DMS 273 (cell line): ENCODE measurements around the gene INO80.
"Not testable (repeated sequence)": the region's sequence is repeated elsewhere in the genome, so short reads cannot be mapped to it uniquely, and the experiment has no call there.

ENCODE experiments used
- DNase-seq: peaks from one replicate; lab custom pipeline; 2025; ENCODE audit not compliant: unreplicated experiment; lab: John Stamatoyannopoulos, UW

Gene INO80, protein sequence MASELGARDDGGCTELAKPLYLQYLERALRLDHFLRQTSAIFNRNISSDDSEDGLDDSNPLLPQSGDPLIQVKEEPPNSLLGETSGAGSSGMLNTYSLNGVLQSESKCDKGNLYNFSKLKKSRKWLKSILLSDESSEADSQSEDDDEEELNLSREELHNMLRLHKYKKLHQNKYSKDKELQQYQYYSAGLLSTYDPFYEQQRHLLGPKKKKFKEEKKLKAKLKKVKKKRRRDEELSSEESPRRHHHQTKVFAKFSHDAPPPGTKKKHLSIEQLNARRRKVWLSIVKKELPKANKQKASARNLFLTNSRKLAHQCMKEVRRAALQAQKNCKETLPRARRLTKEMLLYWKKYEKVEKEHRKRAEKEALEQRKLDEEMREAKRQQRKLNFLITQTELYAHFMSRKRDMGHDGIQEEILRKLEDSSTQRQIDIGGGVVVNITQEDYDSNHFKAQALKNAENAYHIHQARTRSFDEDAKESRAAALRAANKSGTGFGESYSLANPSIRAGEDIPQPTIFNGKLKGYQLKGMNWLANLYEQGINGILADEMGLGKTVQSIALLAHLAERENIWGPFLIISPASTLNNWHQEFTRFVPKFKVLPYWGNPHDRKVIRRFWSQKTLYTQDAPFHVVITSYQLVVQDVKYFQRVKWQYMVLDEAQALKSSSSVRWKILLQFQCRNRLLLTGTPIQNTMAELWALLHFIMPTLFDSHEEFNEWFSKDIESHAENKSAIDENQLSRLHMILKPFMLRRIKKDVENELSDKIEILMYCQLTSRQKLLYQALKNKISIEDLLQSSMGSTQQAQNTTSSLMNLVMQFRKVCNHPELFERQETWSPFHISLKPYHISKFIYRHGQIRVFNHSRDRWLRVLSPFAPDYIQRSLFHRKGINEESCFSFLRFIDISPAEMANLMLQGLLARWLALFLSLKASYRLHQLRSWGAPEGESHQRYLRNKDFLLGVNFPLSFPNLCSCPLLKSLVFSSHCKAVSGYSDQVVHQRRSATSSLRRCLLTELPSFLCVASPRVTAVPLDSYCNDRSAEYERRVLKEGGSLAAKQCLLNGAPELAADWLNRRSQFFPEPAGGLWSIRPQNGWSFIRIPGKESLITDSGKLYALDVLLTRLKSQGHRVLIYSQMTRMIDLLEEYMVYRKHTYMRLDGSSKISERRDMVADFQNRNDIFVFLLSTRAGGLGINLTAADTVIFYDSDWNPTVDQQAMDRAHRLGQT (N-terminal part only)

DNA sequence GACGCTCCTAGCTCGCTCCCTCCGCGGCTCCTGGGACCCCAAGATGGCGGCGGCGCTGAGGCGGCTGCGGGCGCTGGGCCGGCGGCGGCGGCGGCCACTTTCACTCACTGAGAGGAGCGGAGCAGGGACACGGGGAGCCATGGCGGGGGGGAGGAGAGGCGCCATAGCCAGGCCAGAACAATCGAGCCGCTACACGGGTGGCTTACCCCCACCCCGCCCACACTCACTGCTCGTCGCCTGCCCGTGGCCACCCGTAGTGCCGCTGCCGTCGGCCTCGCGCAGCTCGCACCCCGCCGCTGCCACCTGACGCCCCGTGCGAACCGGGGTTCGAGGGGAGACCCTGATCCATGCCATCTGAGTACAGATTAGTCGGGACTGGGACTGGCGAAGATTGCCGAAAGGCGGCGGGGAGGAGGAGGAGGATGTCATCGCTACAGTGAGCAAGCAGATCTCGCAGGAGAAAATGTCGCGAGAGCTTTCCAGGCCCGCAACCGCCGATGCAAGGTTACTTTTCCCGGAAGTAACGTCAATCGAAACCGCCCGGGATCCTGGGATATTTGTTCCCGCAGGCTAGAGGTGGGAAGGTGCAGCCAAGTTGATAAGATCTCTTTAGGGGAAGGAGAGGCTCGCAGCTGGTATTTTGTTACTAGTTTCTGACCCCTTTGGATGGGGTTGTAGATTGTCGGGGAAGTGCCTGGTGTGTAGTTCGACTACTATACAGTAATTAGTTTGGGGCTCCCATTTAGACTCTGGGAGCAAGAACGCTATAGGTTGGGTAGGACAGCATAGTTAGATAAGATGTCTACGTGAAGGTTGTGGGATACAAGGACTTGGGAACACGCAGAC, at the start of gene INO80:
Gene INO80 (minus strand): TSS at position 165 of the 846 bp plus-strand sequence. CDS start 19,970 bp downstream, outside the sequence.
- peak; percentile 98 for DNase-seq

DNA sequence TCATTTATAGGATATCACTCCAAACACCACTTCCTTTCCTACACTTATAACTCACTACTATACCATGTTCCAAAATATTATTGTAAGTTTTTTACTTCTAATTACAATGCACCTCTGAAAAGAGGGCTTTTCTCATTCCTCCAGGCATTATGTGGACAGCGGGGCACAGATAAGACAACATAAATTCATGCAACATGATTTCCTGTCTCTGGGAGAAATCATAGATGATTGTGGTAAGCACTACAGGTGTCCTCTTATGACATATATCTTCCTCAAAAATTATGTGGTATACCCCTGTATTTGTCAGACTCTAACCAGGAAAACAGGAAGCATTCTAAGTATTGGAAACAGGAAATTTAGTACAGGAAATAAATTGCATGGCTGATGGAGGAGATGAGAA, 45.7 kb upstream of the INO80 start:
- DNase-seq: no peak

DNA sequence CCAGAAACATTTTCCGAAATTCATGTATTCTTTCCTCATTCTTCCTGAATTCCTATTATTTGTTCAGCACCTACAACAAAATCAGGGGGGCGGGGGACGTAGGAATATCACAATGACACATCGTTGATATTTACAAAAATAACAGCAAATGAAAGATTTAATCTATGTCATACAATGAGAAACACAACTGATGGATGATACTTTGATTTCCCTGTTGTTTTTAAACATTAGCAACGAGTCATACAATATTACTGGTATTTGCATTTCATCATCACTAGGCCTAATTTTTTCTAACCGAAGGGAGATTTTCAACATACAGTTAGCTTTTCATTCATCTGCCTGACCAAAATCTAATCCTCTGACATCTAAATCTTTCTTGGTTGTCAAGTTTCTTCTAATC, 45.3 kb upstream of the INO80 start:
- DNase-seq: no peak

DNA sequence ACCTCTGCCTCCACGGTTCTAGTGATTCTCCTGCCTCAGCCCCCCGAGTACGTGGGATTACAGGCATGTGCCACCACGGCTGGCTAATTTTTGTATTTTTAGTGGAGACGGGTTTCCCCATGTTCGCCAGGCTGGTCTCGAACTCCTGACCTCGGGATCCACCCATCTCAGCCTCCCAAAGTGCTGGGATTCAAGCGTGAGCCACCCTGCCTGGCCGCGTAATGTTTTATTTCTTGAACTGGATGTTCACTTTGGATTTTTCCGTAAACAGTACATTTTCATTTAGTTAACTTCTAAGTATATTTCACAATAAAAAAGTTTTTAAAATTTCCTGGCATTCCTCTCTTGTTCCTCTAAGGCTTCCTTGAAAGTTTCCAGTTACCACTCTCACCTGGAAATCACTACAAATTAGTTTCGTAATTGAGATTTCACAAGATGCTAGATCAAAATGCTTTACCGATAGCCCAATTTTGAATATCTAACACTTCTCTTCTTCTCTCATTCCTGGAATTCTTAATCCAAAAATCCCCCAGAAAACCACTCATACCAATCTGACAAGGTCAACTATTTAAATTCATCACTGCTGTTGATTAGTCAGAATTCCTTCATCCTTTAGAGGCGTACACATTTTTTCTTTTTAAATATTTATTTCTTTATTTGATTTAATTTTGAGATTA, 44.7 kb upstream of the INO80 start:
- DNase-seq: no peak

DNA sequence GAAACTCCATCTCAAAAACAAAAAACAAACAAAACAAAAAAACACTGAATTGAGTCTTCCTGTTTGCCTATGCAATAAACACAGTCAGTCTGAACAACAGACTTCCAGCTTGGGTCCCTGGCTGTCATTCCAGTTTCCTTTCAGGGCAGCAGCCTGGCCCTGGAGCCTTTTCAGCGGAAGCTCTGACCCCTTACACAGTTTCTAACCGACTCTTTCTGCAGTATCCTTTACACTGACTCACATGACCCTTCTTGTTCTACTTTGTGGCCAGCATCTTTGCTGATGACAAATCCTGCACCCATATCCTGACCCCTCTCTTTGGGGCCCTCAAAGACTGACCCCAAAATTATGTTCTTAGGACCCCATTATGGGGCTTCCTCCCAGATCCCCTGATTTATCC, 38.3 kb upstream of the INO80 start:
- DNase-seq: no peak

DNA sequence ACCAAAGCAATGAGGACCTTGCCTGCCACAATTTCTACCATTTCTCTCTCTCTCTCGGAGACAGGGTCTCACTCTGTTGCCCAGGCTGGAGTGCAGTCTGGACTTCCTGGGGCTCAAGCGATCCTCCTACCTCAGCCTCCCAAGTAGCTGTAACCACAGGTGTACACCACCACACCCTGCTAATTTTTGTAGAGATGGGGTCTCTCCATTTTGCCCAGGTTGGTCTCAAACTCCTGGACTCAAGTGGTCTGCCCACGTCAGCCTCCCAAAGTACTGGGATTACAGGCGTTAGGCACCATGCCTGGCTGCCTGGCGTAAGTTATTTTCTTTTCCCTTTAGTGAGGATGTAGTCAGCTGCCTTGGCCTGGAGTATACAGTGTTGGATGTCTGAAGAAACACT, 37.7 kb upstream of the INO80 start:
- DNase-seq: no peak

DNA sequence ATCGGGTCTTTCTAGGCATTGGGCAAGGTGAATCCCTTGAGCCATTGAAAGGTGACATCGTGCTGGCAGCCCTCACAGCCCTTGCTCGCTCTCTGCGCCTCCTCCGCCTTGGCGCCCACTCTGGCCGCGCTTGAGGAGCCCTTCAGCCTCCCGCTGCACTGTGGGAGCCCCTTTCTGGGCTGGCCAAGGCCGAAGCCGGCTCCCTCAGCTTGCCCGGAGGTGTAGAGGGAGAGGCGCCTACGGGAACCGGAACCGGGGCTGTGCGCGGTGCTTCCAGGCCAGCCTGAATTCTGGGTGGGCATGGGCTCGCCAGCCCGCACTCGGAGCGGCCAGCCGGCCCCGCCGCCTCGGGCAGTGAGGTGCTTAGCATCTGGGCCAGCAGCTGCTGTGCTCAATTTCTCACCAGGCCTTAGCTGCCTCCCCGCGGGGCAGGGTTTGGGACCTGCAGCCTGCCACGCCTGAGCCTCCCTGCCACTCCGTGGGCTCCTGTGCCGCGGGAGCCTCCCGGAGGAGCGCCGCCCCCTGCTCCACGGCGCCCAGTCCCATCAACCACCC, 35.4 kb upstream of the INO80 start:
- no peak for DNase-seq

DNA sequence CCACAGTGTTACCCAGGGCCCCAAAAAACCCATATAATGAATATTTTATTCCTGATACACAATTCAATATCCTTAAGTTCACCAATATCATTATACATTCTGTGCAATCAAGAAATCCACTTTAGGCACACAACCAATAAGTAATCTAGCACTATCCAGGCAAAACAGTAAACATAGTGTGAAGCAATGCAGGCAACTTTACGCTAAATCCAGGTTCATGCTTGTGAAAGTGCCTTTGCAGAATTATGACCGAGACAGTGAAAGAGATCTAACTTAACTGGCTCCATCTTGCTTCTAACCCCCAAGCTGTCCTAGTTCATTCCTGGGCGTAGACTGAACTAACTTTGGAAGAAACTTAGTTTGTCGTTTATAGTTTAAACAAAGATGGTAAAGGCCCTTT, 34.2 kb upstream of the INO80 start:
- DNase-seq: no peak

DNA sequence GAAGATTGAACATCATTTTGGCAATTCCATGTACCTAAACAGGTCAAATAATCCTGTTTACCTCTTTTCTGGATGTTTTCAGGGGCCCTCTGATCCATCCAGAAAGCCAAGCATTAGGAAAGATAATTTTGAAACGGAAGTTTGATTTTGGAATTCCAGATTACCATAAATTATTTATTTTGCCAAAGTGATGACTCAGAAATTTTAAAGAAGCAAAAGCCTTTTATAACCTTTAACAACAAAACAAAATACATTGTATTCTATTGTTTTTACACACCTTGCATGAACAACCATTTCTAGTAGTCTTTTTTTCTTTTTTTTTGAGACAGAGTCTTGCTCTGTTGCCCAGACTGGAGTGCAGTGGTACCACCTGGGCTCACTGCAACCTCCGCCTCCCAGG, 32.0 kb upstream of the INO80 start:
- DNase-seq: no peak

DNA sequence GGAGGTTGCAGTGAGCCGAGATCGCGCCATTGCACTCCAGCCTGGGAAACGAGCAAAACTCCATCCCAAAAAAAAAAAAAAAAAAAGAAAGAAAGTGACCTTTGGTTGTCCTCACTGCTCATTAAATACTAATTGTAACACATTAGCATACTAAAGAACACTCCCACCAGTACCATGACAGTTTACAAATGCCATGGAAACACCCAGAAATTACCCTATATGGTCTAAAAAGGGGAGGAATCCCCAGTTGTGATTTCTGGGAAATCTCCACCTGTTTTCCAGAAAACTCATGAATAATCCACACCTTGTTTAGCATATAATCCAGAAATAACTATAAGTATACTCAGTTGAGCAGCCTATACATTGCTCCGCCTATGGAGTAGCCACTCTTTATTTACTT, 23.5 kb upstream of the INO80 start:
- DNase-seq: no peak

DNA sequence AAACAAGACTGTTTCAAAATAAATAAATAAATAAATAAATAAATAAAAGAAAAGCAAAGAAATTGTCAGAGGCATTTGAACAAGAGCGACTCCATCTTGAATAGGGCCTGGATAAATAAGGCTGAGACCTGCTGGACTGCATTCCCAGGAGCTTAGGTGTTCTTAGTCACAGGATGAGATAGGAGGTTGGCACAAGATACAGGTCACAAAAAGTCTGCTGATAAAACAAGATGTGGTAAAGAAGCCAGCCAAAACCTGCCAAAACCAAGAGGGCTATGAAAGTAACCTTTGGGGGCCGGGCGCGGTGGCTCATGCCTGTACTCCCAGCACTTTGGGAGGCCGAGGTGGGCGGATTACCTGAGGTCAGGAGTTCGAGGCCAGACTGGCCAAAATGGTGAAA, 23.0 kb upstream of the INO80 start:
- DNase-seq: not testable (repeated sequence)

DNA sequence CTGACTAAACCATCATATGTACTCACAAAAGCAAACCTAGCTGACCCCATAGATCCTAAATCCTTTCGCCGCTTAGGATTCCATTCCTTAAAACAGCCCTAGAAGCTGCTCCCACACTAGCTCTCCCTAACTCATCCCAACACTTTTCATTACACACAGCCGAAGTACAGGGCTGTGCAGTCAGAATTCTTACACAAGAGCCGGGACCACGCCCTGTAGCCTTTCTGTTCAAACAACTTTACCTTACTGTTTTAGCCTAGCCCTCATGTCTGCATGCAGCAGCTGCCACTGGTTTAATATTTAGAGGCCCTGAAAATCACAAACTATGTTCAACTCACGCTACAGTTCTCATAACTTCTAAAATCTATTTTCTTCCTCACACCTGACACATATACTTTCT, 19.5 kb upstream of the INO80 start:
- DNase-seq: not testable (repeated sequence)

DNA sequence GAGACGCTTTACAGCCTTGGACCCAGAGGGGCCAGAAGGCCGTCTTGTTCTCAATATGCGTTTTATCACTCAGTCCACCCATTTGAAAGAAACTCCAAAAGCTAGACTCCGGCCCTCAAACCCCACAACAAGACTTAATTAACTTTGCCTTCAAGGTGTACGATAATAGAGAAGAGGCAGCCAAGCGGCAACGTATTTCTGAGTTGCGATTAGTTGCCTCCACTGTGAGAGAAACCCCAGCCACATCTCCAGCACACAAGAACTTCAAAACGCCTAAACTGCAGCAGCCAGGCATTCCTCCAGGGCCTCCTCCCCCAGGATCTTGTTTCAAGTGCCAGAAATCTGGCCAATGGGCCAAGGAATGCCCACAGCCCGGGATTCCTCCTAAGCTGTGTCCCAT, 17.4 kb upstream of the INO80 start:
- DNase-seq: no peak

DNA sequence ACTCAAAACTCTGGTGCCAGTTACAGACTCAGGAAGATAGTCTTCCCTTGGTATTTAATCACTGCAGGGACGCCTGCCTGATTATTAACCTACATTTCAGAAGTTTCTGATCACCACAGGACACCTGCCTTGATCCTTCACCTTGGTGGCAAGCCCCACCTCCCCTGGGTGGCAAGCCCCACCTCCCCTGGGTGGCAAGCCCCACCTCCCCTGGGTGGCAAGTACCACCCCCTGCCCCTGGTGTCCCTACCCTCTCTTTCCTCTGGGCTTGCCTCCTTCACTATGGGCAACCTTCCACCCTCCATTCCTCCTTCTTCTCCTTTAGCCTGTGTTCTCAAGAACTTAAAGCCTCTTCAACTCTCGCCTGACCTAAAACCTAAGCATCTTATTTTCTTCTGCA, 16.0 kb upstream of the INO80 start:
- not testable (repeated sequence) for DNase-seq

DNA sequence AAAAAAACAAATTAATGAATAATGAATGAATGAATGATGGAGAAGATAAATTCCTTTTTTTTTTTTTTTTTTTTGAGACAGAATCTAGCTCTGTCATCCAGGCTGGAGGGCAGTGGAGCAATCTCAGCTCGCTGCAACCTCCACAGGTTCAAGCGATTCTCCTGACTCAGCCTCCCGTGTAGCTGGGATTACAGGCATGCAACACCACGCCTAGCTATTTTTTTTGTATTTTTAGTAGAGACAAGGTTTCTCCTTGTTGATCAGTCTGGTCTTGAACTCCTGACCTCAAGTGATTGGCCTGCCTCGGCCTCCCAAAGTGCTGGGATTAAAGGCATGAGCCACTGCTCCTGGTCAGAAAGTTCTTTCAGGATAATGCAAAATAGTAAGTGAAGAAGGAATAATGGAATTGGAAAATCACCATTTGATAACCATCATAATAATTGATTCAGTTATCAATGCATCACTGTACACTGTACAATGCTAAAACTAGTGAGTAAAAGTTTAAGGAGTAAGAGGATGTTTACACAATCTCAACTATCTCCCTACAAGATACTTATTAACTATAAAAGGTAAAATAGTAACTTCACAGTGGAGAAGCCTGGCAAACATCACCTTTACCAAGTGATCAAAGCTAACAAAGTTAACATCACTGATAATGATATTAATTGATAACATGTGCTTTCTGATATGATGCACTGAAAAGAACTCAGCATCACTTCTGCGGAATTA, 12.3 kb upstream of the INO80 start:
- no peak for DNase-seq

DNA sequence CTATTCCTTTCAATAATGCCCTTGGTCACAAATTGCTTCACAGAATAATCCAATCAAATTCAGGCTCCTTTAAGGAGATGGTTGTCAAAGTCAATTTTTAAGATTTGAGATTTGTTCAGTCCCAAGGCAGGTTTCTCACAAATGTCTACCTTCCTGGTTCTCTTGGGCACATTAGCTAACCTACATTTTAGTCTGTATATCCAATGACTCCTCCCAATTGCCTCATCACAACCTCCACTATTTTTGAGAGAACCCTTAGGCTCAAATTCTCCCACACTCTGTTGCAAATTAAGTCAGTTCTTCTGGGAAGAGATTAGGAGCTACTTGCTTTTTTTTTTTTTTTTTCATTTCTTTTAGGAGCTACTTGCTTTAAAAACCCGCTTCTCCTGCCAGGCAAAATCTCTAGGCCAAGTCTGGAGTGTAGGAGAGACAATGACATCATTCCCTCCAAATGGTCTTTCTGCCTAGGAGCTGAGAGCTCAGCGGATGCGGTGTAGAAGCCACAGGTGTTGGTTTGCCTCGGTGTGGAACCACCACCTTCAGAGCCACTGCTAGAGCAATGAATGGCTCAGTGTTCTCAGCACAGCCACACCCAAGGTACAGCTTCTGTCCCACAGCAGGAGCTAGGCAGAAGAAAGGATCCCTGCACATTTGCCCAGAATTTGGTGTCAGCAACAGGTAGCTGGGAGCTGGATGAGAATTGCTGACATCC, 10.0 kb upstream of the INO80 start:
- DNase-seq: no peak

DNA sequence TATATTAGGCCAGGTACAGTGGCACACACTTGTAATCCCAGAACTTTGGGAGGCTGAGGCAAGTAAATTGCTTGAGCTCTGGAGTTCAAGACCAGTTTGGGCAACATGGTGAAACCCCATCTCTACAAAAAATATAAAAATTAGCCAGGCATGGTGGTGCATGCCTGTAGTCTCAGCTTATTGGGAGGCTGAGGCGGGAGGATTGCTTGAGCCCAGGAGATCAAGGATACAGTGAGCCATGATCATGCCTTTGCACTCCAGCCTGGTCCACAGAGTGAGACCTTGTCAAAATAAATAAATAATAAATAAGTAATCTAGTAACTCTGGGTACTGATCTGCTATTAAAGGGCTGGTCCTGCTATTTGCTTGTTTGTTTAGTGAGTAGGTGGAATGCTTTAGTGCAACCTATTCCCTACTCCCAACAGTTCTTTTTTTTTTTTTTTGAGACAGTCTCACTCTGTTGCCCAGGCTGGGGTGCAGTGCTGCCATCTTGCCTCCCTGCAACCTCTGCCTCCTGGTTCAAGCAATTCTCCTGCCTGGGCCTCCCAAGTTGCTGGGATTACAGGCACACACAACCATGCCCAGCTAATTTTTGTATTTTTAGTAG, 9.1 kb upstream of the INO80 start:
- no peak for DNase-seq

DNA sequence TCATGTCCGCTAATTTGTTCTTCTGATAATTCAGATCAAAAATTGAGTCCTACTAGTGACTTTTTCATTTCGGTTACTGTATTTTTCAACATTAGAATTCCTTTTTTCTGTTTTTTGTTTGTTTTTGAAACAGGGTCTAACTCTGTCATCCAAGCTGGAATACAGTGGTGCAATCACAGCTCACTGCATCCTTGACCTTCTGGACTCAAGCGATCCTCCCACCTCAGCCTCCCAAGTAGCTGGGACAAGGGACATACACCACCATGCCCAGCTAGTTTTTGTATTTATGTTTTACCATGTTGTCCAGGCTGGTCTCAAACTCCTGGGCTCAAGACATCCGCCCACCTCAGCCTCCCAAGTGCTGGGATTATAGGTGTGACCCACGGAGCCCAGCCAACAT, 8.0 kb upstream of the INO80 start:
- no peak for DNase-seq
